Fibroblast of villous mesenchyme (primary cell): ENCODE results near the gene JAG1. TPM values are rescaled to one million over a fixed set of nuclear protein-coding genes. Genes with fewer than 3 reads are reported as not detected.

ENCODE experiments used
- DNase-seq: peaks from one replicate; pipeline ENCODE4 v3.0.0-alpha.2; 2010; ENCODE audit warnings: low read depth
- H3K4me3 ChIP-seq: 2 replicates; pipeline ENCODE4 v1.5.1; 2011; ENCODE audit warnings: low read depth, mild to moderate bottlenecking, low read length
- CTCF ChIP-seq: IDR thresholded peaks from 2 replicates; pipeline ENCODE4 v1.5.1; 2012; ENCODE audit warnings: low read depth, mild to moderate bottlenecking, low read length; ENCODE audit not compliant: insufficient read depth
- total RNA-seq: library from RNA; depleted of rRNA; stranded (reverse); fragments of >200 nt; gene quantifications from 2 replicates; pipeline ENCODE4 v1.2.3, GENCODE V29; 2012

Gene JAG1
- total RNA-seq, 1 donor, result 12.1 TPM

GRCh38 chr20:10629946-10630650 lies 43.7 kb downstream of the JAG1 start:
- H3K4me3 ChIP-seq, result no peak overlapping the region
- DNase-seq, result no peak
- no peak for TF ChIP-seq CTCF

DNA sequence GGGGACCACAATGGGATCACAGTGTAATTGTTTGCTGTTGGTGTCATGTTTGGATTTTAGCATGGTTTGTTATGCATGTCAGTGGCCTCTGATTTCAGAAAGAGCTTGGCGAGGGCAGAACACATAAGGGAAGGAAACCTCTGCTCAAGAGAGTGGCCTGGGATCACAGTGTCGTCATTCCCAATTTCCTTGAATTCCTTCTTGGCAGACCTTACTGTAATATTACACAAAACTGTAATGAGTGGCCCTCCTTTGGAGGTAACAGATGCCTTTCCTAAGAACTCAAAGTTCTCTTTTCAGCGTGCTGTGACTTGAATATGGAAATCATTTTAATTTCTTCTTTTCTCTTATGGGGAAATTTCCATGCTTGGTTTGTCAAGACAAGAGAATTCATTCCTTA lies 46.9 kb downstream of the JAG1 start:
- no peak for DNase-seq
- no peak overlapping the region for H3K4me3 ChIP-seq
- no peak for TF ChIP-seq CTCF

DNA sequence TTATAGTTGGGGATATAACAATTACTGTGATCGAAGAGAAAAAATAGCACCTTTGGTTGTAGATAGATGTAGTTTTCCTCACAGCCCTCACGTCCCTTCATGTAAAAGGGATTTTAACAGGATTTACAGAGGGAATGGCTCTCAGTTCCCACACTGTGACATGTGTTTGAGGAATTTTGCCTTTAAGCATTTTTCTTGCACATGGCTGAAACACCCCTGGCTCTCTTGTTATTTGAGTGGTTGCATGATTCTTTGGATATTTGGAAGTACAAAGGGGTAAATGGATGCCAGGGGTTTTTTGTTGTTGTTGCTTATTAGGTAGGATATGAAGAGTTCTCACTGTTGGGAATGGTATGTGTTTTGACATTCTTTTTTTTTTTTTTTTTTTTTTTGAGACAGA lies 48.2 kb downstream of the JAG1 start:
- no peak for TF ChIP-seq CTCF
- H3K4me3 ChIP-seq, result no peak overlapping the region
- DNase-seq, result peak; percentile 44

DNA sequence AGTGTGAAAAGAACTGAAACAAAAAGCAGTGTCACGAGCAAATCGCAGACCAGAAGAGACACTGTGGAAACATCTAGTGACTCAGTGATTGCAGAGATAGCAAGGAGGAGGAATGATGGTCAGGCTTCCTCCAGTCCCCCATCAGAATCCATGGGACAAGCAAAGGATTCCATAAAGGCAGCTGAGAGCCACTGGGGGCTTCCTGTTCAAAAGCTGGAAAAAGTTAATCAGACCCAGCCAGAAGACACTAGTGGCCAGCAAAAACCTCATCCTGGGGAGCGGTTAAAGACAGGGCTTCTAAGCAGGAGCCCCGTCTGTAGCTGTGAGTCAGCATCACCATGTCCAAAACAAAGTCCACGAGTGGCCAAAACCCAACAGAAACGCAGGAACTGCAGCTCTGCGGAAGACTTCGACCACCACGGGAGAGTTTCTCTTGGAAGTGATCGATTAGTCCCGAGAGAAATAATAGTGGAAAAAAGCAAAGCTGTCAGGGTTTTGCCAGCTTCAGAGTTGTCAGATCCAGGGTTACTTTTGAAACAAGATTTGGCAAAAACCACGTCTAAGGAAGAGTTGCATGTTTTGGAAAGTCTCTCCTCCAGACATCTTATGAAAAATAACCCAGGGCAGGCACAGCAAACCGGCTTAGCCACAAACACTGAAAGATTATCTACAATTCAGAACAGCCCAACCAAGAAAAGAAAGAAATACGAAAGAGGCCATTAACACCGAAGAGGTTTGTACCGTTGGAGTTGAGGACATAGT lies 51.0 kb downstream of the JAG1 start:
- H3K4me3 ChIP-seq, result peak overlapping the region; percentile 33
- peak; percentile 87 for DNase-seq
- no peak for TF ChIP-seq CTCF

DNA sequence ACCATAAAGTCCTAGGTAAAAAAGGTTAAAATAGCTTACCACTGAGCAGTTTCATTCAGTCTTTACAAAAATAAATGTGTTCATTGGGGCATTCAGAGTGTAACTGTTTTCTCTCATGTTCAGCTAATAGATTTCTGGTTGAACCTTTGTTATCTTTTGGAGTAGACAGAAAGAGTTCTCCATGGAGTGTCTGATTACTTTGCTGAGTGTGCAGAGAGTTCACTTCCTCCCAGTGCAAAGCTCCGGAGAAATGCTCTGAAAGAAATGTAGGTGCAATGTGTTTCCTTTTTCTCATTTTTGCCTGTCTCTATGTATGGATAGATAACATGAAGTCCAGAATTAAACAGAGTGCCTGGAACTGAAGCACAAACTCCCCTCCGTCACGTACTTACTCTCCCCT lies 52.6 kb downstream of the JAG1 start:
- H3K4me3 ChIP-seq, result no peak overlapping the region
- TF ChIP-seq CTCF, result no peak
- DNase-seq, result no peak

DNA sequence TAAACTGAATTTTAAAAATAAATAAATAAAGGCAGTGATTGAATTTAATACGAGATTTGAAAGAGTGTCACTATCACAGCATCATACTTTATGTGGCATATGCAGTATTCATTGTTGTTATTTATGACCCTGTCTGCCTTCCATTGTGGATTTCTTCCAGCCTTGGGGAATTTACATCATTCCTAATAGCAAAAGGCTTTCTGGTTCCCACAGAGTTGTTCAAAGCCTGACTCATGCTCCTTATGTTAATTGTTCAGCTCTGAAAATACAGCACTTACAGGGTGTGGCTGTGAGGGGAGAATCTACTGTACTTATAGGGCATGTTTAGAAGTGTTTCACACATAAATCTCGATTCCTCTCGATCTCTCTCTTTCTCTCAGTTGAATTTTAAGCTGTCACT lies 54.4 kb downstream of the JAG1 start:
- DNase-seq, result peak; percentile 96
- TF ChIP-seq CTCF, result no peak
- H3K4me3 ChIP-seq, result no peak overlapping the region
